C4-2B (cell line): ENCODE measurements around the gene GALM.

Source experiments
- CTCF ChIP-seq: fragments of 450-650 bp; conservative IDR thresholded peaks from 2 replicates; pipeline ENCODE4 v1.5.1; 2017; ENCODE audit warnings: mild to moderate bottlenecking
- ZFX ChIP-seq: fragments of 450-650 bp; IDR thresholded peaks from 2 replicates; pipeline ENCODE4 v1.6.1; 2017

- no peak for TF ChIP-seq CTCF
- no peak for TF ChIP-seq ZFX
Observed at GRCh38 chr2:38716185-38716584, 50.3 kb downstream of the GALM start.
